GM23248 (cell line): Measurements from ENCODE around the gene PJA2. TPM values are rescaled to one million over a fixed set of nuclear protein-coding genes. Genes with fewer than 3 reads are reported as not detected.
"Not testable (repeated sequence)": the region's sequence is repeated elsewhere in the genome, so short reads cannot be mapped to it uniquely, and the experiment has no call there.

Source experiments
- DNase-seq: peaks from one replicate; pipeline ENCODE4 v3.0.0-alpha.2; 2015
- H2AFZ ChIP-seq: fragments of 200-600 bp; sonication (generic); 2 replicates; pipeline ENCODE4 v1.6.1; 2016; ENCODE audit warnings: antibody characterized with exemption
- H3F3A ChIP-seq: fragments of 200-600 bp; sonication (generic); 2 replicates; pipeline ENCODE4 v1.6.1; 2016; ENCODE audit warnings: mild to moderate bottlenecking, antibody characterized with exemption, mixed run types; ENCODE audit not compliant: insufficient read depth
- H3K27ac ChIP-seq: fragments of 200-600 bp; sonication (generic); 2 replicates; pipeline ENCODE4 v1.5.1; 2016; ENCODE audit warnings: mild to moderate bottlenecking
- H3K27me3 ChIP-seq: fragments of 200-600 bp; sonication (generic); replicated peaks from 2 replicates; pipeline ENCODE4 v1.6.1; 2016; ENCODE audit warnings: mild to moderate bottlenecking; ENCODE audit not compliant: insufficient read depth
- H3K36me3 ChIP-seq: fragments of 200-600 bp; sonication (generic); 2 replicates; pipeline ENCODE4 v1.6.1; 2016; ENCODE audit warnings: low read depth, mild to moderate bottlenecking
- H3K4me1 ChIP-seq: fragments of 200-600 bp; sonication (generic); 2 replicates; pipeline ENCODE4 v1.6.1; 2016; ENCODE audit warnings: mild to moderate bottlenecking; ENCODE audit not compliant: insufficient read depth
- H3K4me2 ChIP-seq: fragments of 200-600 bp; sonication (generic); one replicate; pipeline ENCODE4 v1.6.1; 2016; ENCODE audit warnings: mild to moderate bottlenecking; ENCODE audit not compliant: unreplicated experiment
- H3K4me3 ChIP-seq: fragments of 200-600 bp; sonication (generic); 2 replicates; pipeline ENCODE4 v1.5.1; 2016; ENCODE audit warnings: mild to moderate bottlenecking
- H3K79me2 ChIP-seq: fragments of 200-600 bp; sonication (generic); 2 replicates; pipeline ENCODE4 v1.6.1; 2016; ENCODE audit warnings: mild to moderate bottlenecking; ENCODE audit not compliant: insufficient read depth
- H3K9ac ChIP-seq: fragments of 200-600 bp; sonication (generic); 2 replicates; pipeline ENCODE4 v1.6.1; 2016; ENCODE audit warnings: mild to moderate bottlenecking
- H3K9me2 ChIP-seq: fragments of 200-600 bp; sonication (generic); 2 replicates; pipeline ENCODE4 v1.6.1; 2016; ENCODE audit warnings: mixed run types, mild to moderate bottlenecking, moderate library complexity; ENCODE audit not compliant: insufficient read depth
- H3K9me3 ChIP-seq: fragments of 200-600 bp; sonication (generic); one replicate; pipeline ENCODE4 v1.6.1; 2017; ENCODE audit warnings: low read depth
- H4K20me1 ChIP-seq: fragments of 200-600 bp; sonication (generic); 2 replicates; pipeline ENCODE4 v1.6.0; 2016; ENCODE audit not compliant: insufficient read depth
- EZH2 ChIP-seq: fragments of 200-600 bp; sonication (generic); IDR thresholded peaks from 2 replicates; pipeline ENCODE4 v1.6.1; 2018; ENCODE audit warnings: antibody characterized with exemption, mild to moderate bottlenecking; ENCODE audit not compliant: insufficient read depth, poor library complexity, severe bottlenecking
- EZH2phosphoT487 ChIP-seq: fragments of 200-600 bp; sonication (generic); IDR thresholded peaks from 2 replicates; pipeline ENCODE4 v1.6.1; 2018; ENCODE audit warnings: antibody characterized with exemption, moderate library complexity, mild to moderate bottlenecking, low read depth; ENCODE audit not compliant: insufficient read depth
- WGBS, 2 experiments: methylation state at CpG; one replicate each; pipeline ENCODE4 v1.1.6; 2015 to 2017; ENCODE audit warnings: low lambda C conversion rate in 2 of 2, low coverage in 1 of 2; ENCODE audit errors: missing lambda C conversion rate in 2 of 2; 5-methylcytosine and 5-hydroxymethylcytosine counted together
- in situ Hi-C: fragments of 300-500 bp; cut with MboI; formaldehyde crosslinking; loops from 2 replicates; pipeline ENCODE4 v1.15.0; 2020
- polyA plus RNA-seq: library from polyadenylated mRNA; unstranded; fragments of >200 nt; fragmentation: Nextera tagmentation; extraction: Ambion mirVana; gene quantifications from 2 replicates; pipeline ENCODE4 v1.2.1, GENCODE V29; 2016
- total RNA-seq: library from RNA; depleted of rRNA; stranded (reverse); fragments of >200 nt; shearing (Covaris generic); gene quantifications from 2 replicates; pipeline ENCODE4 v1.2.3, GENCODE V29; 2014

PJA2 gene
- total and polyA plus RNA-seq, 2 experiments from 2014 or later = 76.4 to 95.3 TPM

GRCh38 chr5:109416882-109417281 is 7.1 kb upstream of the PJA2 start:
- Histone ChIP-seq H3K27me3 (no peaks in the 10 kb centered on the region), H3K9me2 (no peaks in the 10 kb centered on the region), H3K9ac (no peak overlapping the region), H3K4me3 (no peak overlapping the region), H3K4me2 (no peak overlapping the region), H2AFZ (no peak overlapping the region), H3K4me1 (peaks cover 2% of the 10 kb centered on the region), H3K27ac (no peak overlapping the region), H3F3A (no peaks in the 10 kb centered on the region), H3K79me2 (no peaks in the 10 kb centered on the region), H3K9me3 (no peaks in the 10 kb centered on the region), H4K20me1 (no peaks in the 10 kb centered on the region), H3K36me3 (no peaks in the 10 kb centered on the region)
- WGBS, 2 experiments = 56 to 65% methylated on average over 2 of the region's 2 CpGs
- peak; percentile 27 for DNase-seq
- TF ChIP-seq EZH2 (no peak), EZH2phosphoT487 (no peak)
- in situ Hi-C loops = no loop called here

- 85 to 87% methylated on average over 2 of the region's 2 CpGs for WGBS, 2 experiments
- H3K9me3 ChIP-seq, H3K4me2 ChIP-seq, H3K27ac ChIP-seq, H3K4me3 ChIP-seq, H3K36me3 ChIP-seq, in situ Hi-C loops, H4K20me1 ChIP-seq, H3K9me2 ChIP-seq, H3K9ac ChIP-seq, H2AFZ ChIP-seq, H3K27me3 ChIP-seq, H3K79me2 ChIP-seq, DNase-seq: not testable (repeated sequence)
- Histone ChIP-seq H3F3A (peaks cover 11% of the 10 kb centered on the region), H3K4me1 (peaks cover 11% of the 10 kb centered on the region)
Measured at GRCh38 chr5:109413921-109414461, 4.2 kb upstream of the PJA2 start.

- Histone ChIP-seq H4K20me1 (no peaks in the 10 kb centered on the region), H3K9ac (no peak overlapping the region), H3K36me3 (no peaks in the 10 kb centered on the region), H3K4me1 (peaks cover 11% of the 10 kb centered on the region), H3F3A (peaks cover 16% of the 10 kb centered on the region), H3K27me3 (no peaks in the 10 kb centered on the region), H3K9me2 (no peaks in the 10 kb centered on the region), H3K79me2 (peaks cover 8% of the 10 kb centered on the region), H3K4me2 (no peak overlapping the region), H3K27ac (no peak overlapping the region), H3K4me3 (no peak overlapping the region), H2AFZ (no peak overlapping the region), H3K9me3 (no peaks in the 10 kb centered on the region)
- in situ Hi-C loops = no loop called here
- no peak for TF ChIP-seq EZH2
- no peak for TF ChIP-seq EZH2phosphoT487
- peak; percentile 20 for DNase-seq
Measured at GRCh38 chr5:109413458-109413857, 3.7 kb upstream of the PJA2 start.

GRCh38 chr5:109412981-109413402 is 3.2 kb upstream of the PJA2 start:
- in situ Hi-C loops = no loop called here
- no peak overlapping the region for H3K4me2 ChIP-seq
- H3K27me3 ChIP-seq = no peaks in the 10 kb centered on the region
- H3K9me3 ChIP-seq = no peaks in the 10 kb centered on the region
- no peak overlapping the region for H3K27ac ChIP-seq
- H3K9ac ChIP-seq = no peak overlapping the region
- no peaks in the 10 kb centered on the region for H4K20me1 ChIP-seq
- H3F3A ChIP-seq = peaks cover 21% of the 10 kb centered on the region
- DNase-seq = no peak
- H2AFZ ChIP-seq = no peak overlapping the region
- H3K36me3 ChIP-seq = no peaks in the 10 kb centered on the region
- H3K4me1 ChIP-seq = peaks cover 11% of the 10 kb centered on the region
- no peak overlapping the region for H3K4me3 ChIP-seq
- TF ChIP-seq EZH2 (no peak), EZH2phosphoT487 (no peak)
- WGBS, 2 experiments = 32 to 40% methylated on average over 1 of the region's 1 CpG
- peaks cover 13% of the 10 kb centered on the region for H3K79me2 ChIP-seq
- no peaks in the 10 kb centered on the region for H3K9me2 ChIP-seq

- Histone ChIP-seq H2AFZ (peak overlapping the region; percentile 82), H3K4me3 (peak overlapping the region; percentile 77), H3K4me1 (peaks cover 23% of the 10 kb centered on the region), H3K4me2 (peak overlapping the region; percentile 89), H3K27ac (peak overlapping the region; percentile 99), H3K36me3 (no peaks in the 10 kb centered on the region), H3K27me3 (no peaks in the 10 kb centered on the region), H3F3A (peaks cover 35% of the 10 kb centered on the region), H3K9me2 (no peaks in the 10 kb centered on the region), H4K20me1 (peaks cover 9% of the 10 kb centered on the region; the same call in 1 of the 2 replicates), H3K79me2 (peaks cover 26% of the 10 kb centered on the region), H3K9me3 (no peaks in the 10 kb centered on the region), H3K9ac (peak overlapping the region; percentile 99)
- WGBS, 2 experiments = 0 to 3% methylated on average over 3 of the region's 3 CpGs
- TF ChIP-seq EZH2 (no peak), EZH2phosphoT487 (no peak)
- peak; percentile 93 for DNase-seq
- in situ Hi-C loops = no loop called here
Measured at GRCh38 chr5:109411627-109412026, 1.9 kb upstream of the PJA2 start.
